CD4-positive, alpha-beta T cell treated with Interleukin-17A for 4 hours (primary cell): Measurements from ENCODE around the gene BAK1.
A peak's percentile ranks its signal among the peaks of the same experiment; 100 is the strongest.
"Not testable (repeated sequence)": the region's sequence is repeated elsewhere in the genome, so short reads cannot be mapped to it uniquely, and the experiment has no call there.

ENCODE experiments used
- DNase-seq: peaks from one replicate; pipeline ENCODE4 v3.0.0-alpha.2; 2020; ENCODE audit warnings: mixed read lengths

The BAK1 gene

DNA sequence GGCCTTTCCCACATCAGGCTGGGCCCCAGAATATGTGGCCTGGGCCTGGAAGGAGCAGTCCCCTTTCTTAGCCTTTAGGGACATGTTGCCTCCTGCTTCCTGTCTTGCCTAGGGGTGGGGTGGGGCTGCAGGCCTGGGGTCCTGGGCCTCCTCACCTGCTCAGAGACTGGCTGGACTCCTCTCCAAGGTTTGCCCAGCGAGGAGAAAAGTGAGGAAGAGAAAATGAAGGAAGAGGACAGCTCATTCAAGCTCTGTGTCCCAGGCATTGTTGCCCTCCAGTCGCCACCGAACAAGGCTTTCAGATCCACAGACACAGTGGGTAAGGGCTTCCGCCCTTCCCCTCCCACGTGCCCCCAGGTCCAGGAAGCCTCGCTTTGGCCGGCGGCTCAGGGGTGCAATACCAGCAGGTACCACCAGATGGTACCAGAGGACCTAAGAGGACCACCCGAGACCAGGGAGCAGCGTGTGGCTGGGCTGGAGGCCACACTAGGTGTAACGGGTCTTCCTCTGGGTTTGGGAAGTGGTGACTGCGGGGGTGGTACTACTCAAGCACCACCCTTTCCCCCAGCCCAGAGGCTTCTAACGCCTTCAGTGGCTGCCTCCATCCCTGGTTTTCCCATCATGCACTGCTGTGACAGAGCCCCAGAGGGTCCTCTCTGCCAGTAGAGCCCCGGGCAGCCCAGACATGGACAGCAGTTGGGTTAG, 5.5 kb upstream of the BAK1 start:
- DNase-seq: peak; percentile 90

DNA sequence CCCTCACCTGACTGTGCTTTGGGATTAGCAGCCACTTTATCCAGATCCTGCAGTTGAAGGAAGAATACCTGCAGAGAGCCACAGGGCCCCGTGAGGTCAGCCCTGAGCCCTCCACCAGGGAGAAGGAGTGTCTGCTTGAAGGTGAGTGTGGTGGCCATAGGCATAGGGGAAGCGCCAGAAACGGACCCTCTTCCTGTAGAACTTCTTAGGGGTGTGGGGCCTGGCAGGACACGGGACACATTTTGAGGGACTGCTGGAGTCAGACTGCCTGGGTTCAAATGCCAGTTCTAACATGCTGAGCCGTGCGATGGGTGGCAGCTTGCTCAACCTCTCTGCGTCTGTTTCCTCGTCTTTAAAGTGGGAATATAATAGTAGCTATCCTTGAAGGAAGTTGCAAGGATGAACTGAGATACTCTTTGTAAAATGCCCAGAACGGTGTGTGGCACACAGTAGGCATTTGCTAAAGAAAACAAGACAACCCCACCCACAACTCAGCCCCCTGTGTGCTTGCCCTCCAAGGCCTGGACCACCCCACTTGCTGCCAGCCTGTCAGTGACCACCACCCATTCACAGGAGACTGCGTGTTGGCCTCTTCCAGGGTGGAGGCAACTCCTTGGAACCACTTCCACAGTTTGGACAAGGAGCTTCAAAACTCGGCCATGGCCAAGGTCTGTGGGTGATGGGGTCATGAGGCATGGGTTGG, 4.8 kb upstream of the BAK1 start:
- no peak for DNase-seq

DNA sequence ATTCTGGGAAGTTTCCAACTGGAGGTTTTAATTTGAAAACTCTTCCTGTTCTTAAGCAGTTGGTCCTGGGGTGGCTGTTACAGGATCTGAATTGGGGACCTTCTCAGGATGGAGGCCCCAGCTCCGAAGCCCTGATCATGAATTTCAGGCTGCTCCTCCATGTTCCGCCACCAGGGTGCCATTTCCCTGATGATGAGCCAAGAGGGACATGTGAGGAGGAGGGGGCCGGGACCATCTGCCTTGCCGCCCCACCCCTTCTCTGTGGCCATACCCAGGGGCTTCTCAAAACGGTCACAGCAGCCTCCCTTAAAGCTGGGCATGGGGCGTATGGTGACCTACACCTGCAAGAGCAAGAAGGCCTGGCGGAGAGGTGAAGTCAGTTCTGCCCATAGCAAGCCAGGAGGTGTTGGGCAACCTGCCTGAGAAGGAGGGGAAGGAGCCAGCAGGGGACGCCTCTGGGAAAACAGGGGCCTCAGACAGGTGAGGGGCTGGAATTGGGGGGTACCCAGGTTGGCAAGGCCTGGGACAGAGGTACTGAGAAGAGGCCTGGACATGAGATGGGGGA, 3.6 kb upstream of the BAK1 start:
- no peak for DNase-seq

DNA sequence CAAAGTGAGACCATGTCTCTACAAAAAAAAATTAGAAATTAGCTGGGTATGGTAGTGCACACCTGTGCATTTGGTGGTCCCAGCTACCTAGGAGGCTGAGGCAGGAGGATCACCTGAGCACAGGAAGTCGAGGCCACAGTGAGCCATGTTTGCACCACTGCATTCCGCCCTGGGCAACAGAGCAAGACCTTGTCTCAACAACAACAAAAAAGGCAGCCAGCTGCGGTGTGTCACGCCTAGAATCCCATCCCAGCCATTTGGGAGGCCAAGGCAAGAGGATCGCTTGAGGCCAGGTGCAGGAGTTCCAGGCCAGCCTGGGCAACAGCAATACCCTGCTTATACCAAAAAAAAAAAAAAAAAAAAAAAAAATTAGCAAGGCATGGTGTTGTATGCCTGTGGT, 1.1 kb upstream of the BAK1 start:
- DNase-seq: no peak

DNA sequence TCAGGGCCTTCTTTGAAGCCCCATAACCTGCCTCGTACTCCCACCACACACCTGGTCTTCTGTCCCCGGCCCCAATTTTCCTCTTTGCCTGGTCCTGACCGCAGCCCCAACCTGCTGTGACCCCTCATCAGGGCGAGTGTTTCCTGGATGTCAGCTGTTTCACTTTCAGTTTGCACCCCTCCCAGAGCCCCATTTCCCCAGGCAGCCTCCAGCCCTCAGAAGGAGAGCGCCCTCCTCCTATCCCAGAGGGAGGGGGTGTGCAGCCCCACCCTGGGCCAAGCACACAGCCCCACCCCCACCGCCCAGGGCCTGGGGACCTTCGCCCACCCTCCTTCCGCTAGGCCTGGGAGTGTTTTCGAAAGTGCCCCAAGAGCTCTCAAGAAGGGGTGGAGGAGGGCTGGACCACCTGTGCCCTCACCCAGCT, 1.5 kb downstream of the BAK1 start:
- DNase-seq: peak; percentile 55

DNA sequence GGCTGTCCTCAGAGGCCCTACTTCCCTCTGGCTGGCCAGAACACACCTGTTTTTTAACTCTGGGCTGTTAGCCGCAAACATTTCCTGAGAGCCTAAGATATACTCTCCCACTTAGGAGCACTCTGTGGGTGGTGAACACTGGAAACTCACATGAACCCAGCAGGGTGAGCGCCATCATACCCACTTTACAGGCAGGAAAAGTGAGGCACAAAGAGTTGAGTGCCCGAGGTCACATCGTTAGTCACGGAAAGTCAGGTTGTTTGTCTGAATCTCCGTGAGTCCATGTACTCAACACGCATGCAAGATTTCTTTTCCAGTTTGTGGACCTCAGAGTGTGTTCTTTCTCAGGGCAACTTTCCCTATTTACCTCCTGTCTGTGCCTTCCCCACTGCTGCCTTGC, 1.9 kb downstream of the BAK1 start:
- DNase-seq: peak; percentile 37

DNA sequence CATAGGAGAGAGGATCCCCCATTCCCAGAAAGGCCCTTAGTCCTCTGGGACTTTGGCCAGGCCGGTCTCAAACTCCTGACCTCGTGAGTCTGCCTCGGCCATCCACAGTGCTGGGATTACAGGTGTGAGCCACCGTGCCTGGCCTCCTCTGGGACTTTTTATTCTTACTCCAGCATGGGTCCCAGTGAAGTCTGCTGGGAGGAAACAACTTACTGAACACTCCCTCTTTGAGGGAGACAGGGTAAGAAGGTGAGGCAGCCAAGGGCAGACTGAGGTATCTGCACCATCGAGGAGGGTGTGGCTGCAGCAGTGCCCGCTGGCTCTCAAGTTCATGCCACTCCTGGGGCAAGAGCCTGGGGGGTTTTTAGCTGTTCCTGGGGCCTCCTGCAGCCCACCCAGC, 2.4 kb downstream of the BAK1 start:
- no peak for DNase-seq

DNA sequence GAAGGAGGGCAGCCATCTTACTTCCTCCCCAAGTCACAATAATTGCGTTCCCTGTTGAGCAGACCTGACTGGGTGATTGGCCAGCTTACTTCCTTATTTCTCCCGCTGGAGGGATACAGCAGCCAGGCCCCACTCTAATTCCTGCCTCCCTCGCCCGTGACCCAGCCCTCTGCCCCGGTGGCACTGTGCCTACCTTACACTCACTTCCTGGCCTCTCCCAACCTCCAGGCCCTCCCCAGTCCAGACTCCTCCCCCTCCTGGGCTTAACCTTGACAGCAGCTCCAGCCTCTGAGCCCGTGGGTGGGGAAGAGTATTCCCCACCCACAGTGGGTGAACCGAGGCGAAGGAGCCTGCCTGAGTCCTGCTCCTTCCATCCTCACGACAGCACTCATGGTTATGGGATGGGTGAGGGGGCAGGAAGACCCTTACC, 3.0 kb downstream of the BAK1 start:
- DNase-seq: peak; percentile 44

DNA sequence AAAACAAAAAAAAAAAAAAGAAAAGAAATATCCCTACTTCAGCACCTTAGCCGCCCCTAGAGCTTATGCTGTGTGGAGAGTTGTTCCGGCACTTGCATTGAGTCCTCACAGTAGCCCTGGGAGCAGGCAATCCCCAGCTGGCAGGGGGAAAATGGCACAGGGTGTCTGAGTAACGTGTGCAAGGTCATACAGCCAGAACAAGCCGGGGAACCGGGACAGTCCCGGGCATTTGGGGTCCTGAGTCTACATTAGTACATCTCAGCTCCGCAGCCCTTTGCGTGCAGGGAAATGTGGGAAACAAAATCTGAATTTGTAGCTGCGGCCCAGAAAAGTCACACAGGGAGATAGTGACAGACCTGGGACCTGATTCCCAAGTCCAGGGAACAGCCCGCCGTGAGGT, 3.4 kb downstream of the BAK1 start:
- no peak for DNase-seq

DNA sequence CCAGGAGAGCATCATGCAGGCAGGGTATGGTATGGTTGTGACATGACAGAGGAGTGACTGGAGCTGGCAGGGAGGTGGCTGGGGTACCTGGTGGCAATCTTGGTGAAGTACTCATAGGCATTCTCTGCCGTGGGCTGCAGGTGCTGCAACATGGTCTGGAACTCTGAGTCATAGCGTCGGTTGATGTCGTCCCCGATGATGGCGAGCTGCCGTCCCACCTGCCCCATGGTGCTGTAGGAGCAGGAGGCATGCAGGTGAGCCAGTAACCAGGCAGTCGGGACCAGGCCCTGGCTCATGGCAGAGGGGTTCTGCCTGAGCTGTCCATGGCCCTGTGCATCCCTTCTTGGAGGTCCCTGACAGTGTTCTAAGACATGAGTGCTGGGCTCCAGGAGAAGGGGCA, 4.9 kb downstream of the BAK1 start:
- DNase-seq: no peak

DNA sequence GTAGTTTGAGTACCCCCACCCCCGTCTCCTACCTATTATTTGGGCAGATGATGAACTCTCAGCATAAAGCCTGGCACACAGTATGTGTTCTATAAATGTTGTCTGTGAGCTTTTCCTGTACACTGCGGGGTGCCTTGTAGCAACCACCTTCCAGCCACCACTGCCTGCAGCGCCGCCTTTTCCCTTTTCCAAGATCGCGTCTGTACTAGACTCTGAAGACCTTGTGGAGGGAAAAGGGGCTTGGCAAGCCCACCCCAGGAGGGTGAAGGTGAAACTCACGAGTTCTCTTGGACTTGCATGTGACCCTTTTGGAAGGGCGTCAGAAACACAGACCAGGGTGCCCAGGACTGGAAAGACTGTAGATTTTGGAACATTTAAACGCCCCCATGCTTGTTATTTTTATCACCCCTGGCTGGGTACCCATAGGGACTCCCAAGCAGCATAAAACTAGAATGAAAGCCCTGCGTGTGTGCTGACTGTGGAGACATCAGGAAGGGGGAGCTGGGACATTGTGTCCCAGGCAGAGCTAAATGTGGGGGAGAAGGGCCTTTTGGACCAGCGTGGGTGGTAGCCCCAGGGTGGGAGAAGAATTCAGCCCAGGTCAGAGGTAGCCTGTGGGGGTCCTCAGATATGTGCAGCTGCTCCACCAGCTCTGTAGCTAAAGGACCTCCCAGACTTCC, 8.3 kb downstream of the BAK1 start:
- no peak for DNase-seq

DNA sequence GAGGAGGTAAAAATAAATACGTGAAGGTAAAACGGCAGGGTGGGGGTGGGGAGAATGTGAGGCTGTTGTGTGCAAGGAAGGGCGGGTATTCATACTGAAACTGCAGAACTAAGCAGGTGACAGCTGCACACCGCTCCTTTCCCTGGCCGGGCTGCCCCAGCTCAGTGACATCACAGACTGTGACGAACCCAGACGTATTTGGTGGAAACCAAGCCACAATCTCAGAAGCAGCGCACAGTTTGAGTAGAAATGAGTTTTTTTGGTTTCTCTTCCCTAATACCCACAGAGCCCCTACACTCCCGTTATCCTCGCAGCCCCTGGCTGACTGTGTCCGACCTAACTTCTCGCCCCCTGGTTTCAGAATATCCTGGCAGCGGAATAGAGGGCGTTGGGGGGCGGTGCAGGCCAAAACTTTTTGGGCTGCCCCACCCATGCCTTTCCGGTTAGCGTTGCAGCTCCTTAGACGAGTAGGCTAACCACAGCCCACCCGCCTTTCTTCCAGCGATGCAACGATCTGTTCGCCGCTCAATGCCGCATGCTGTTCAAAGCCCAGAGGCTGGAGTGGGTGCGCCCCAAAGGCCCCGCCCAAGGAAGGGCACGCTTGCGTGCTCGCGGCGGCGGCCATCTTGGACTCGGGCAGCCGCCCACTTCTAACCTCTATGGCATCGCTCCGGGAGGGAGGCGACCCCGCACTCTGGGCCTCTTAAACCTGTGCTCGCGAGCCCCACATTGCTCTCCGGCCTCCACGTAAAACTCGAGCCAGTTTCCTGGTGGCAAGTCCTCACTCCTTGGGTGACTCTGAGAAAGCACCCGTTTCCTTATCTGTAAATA, 9.1 kb downstream of the BAK1 start:
- peak; percentile 91 for DNase-seq

DNA sequence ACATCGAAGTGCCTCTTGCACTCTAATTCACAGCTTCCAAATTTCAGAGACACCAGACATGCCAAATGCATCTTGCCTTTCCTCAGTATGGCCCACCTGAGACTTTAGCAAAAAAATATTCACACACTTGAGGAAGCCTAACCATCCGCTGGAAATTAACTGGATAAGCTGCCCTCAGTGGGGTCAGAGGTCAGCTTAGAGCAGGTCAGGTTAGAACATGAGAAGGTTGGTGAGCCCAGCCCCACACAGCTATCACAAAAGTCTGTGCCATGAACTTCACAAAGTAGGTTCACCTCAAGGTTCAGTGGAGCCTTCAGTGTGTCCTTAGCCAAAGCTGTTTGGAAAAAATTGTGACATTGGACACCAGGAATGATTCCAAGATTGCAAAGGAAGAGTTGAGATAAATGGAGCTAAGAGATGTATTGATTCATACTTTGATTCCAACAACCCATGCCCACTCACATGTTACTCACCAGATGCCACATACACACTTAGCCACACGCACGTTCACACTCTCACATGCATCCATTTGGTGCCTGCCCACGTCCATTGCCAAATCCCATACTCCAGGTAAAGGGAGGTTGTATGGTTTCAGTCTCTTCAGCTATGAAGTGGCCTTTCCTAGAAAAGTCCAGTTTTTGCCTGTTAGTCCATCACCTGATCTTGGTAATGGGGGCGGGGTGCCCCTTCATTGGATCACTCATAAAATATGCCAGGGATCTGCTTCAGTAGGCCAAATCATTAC, 11.1 kb downstream of the BAK1 start:
- no peak for DNase-seq

DNA sequence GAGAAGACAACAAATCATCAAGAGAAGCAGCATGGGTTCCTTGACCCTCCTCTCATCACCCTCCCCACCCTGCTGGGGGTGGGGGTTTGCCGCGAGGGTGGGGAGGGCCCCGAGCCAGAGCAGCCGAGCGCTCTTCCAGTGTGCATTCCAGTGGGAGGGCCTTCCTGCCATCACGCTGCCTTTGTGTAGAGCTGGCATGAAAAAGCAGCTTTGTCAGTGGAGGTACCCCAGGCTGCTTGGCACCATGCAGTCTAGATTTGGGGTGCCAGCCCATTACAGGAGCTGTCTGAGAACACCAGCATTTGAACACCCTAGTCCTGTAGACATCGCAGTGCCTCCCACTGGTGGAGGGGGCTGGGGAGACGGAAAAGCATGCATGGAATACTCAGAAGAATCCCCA, 12.2 kb downstream of the BAK1 start:
- no peak for DNase-seq

DNA sequence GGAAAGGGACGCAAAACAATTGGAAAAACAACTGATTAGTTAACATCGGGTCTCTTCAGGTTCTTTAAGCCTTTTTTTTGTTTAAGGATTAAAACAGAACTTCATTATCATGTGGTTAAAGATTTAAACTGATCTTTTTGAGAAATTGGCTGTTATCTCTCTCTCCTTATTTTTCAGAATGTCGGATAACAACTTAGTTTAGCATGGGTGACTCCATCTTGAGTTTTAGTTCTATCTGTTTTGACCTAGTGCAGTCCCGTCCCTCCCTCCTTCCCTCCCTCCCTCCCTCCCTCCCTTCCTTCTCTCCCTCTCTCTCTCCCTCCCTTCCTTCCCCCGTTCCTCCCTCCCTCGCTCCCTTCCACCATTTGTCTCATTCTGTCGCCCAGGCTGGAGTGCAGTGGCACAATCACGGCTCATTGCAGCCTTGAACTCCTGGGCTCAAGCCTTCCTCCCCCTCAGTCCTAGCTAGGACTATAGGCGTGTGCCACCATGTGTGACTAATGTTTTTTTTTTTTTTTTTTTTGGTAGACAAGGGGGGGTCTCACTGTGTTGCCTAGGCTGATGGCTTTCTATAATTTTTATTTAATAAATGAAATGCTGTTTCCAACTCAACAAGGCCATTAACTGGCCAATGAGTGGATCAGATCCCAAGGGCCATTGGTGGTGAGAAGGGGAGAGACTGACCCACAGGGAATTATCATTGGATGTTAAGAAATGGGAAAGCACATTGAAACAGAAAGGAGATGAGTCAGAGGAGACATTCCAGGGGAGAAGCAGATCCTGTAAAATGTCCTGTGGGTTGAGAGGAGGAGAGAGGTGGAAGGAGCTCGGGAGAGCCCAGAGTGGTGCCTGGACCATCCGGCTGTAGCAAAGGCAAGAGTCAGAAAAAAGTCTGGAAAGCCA, 13.6 kb downstream of the BAK1 start:
- no peak for DNase-seq

DNA sequence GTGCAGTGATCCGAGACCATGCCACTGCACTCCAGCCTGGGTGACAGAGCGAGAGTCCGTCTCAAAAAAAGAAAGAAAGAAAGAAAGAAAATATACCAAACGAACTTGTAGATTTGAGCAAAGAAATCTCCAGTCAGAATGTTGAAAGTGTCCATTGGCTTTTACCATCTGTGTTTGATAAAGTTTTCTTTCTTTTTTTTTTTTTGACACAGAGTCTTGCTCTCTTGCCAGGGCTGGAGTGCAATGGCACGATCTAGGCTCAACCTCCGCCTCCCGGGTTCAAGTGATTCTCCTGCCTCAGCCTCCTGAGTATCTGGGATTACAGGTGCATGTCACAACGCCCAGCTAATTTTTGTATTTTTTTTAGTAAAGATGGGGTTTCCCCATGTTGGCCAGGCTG, 21.3 kb downstream of the BAK1 start:
- no peak for DNase-seq

DNA sequence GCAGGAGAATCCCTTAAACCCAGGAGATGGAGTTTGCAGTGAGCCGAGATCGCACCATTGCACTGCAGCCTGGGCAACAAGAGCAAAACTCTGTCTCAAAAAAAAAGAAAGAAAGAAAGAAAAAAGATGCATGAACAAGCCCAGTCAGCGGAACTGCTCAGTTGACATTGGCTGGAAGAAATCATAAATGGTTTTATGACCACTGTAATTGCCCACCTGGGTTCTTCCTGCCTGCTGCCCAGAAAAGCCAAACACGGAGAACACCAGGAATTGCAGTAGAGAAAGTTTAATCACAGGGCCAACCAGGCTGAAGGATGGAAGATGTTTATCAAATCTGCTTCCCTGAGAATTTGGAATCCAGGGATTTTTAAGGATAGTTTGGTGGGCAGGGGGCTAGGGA, 22.7 kb downstream of the BAK1 start:
- no peak for DNase-seq

DNA sequence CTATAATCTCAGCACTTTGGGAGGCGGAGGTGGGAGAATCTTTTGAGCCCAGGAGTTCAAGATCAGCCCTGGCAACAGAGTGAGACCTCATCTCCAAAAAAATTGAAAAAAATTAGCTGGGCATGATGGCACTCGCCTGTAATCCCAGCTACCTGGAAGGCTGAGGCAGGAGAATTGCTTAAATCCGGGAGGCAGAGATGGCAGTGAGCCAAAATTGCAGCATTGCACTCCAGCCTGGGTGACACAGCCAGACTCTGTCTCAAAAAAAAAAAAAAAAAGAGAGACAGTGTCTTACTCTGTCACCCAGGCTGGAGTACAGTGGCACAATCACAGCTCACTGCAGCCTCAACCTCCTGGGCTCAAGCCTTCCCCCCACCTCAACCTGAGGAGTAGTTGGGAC, 27.2 kb downstream of the BAK1 start:
- not testable (repeated sequence) for DNase-seq

DNA sequence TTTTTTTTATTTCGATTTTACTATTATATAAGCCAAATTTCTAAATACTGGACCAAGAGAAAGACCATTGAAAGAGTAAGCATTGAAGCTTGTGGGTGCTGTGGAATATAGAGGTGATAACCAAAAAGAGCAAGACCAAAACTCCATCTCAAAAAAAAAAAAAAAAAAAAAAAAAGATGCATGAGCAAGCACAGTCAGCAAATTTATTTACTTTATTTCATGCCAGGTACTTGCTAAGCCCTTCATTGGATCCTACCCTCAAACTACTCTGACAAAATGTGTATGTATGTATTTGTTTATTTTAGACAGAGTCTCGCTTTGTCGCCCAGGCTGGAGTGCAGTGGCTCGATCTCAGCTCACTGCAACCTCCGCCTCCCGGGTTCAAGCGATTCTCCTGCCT, 27.8 kb downstream of the BAK1 start:
- DNase-seq: no peak

DNA sequence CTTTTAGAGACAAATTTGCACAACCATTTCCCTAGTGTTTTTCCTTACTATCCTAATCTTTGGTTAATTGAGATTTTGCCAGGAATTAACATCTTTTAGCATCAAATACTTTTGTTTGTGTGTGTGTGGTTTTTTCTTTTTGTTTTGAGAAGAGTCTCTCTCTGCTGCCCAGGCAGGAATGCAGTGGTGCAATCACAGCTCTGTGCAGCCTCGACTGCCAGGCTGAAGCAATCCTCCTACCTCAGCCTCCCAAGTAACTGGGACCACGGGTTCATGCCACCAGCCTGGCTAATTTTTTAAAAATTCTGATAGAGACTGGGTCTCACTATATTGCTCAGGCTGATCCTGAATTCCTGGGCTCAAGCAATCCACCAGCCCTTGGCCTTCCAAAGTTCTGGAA, 28.5 kb downstream of the BAK1 start:
- DNase-seq: no peak

DNA sequence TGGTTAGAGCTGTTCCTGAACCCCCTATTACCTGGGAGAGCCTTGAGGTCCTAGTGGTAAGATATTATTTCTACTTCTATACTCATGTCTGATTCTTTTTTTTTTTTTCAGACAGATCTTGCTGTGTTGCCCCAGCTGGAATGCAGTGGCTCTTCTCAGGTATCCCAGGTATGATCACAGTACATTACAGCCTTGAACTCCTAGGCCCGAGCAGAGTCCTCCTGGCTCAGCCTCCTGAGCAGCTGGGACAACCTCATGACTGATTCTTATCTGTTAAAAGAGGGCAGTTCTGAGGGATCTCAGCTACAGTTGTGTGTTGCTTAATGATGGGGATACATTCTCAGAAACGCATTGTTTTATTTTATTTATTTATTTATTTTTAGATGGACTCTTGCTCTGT, 30.2 kb downstream of the BAK1 start:
- no peak for DNase-seq
